Ectodermal cell (in vitro differentiated cells): ENCODE measurements around the gene GPC4.
"Not testable (repeated sequence)": the region's sequence is repeated elsewhere in the genome, so short reads cannot be mapped to it uniquely, and the experiment has no call there.

Experiments
- H3K27ac ChIP-seq: 2 replicates; pipeline ENCODE4 v1.7.0; 2013; ENCODE audit warnings: mild to moderate bottlenecking, low read depth, low read length; ENCODE audit not compliant: insufficient read depth, poor library complexity, severe bottlenecking
- H3K27me3 ChIP-seq: 2 replicates; pipeline ENCODE4 v1.7.0; 2013; ENCODE audit warnings: mild to moderate bottlenecking, low read length; ENCODE audit not compliant: insufficient read depth, control insufficient read depth, poor library complexity, severe bottlenecking
- H3K36me3 ChIP-seq: one replicate; pipeline ENCODE4 v1.7.0; 2013; ENCODE audit warnings: low read length; ENCODE audit not compliant: control insufficient read depth, insufficient read depth
- H3K4me1 ChIP-seq: one replicate; pipeline ENCODE4 v1.7.0; 2013; ENCODE audit warnings: low read length; ENCODE audit not compliant: control insufficient read depth, insufficient read depth
- H3K4me3 ChIP-seq: 2 replicates; pipeline ENCODE4 v1.7.0; 2013; ENCODE audit warnings: low read depth, low read length, control low read depth; ENCODE audit not compliant: insufficient read depth
- H3K9me3 ChIP-seq: 2 replicates; pipeline ENCODE4 v1.7.0; 2013; ENCODE audit warnings: mild to moderate bottlenecking, low read length, moderate library complexity; ENCODE audit not compliant: control insufficient read depth
- WGBS, 2 experiments: methylation state at CpG; one replicate each; pipeline ENCODE4 v1.1.7; 2013; ENCODE audit warnings: missing lambda C conversion rate in 2 of 2; 5-methylcytosine and 5-hydroxymethylcytosine counted together

The GPC4 gene

GRCh38 chrX:133290076-133290475, 125.2 kb downstream of the GPC4 start:
- H3K36me3 ChIP-seq, result no peaks in the 10 kb centered on the region
- no peaks in the 10 kb centered on the region for H3K4me1 ChIP-seq
- H3K27me3 ChIP-seq, result no peaks in the 10 kb centered on the region
- no peak overlapping the region for H3K27ac ChIP-seq
- 89 to 92% methylated on average over 4 of the region's 4 CpGs for WGBS, 2 experiments
- no peak overlapping the region for H3K4me3 ChIP-seq
- no peaks in the 10 kb centered on the region for H3K9me3 ChIP-seq

DNA sequence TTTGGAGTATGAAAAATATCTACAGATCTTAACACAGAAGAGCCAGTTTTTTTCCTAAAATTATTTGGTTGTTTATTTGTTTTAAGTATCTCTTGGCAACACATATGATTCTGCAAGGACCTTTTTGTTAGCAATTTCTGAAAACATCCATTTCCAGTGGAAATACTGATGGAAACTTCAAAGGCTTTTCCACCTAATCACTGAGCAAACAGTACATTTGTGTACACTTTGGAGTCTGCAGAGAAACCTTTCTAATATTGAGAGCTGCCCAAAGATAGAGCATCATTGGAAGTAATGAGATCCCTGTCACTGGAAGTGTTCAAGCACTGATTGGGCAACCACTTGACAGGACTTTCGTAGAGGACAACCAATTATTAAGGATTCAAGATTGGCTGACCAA, 127.4 kb downstream of the GPC4 start:
- Histone ChIP-seq H3K9me3 (no peaks in the 10 kb centered on the region), H3K27me3 (no peaks in the 10 kb centered on the region), H3K4me1 (no peaks in the 10 kb centered on the region), H3K27ac (no peak overlapping the region), H3K4me3 (no peak overlapping the region), H3K36me3 (no peaks in the 10 kb centered on the region)
- 82 to 95% methylated on average over 1 of the region's 1 CpG for WGBS, 2 experiments

DNA sequence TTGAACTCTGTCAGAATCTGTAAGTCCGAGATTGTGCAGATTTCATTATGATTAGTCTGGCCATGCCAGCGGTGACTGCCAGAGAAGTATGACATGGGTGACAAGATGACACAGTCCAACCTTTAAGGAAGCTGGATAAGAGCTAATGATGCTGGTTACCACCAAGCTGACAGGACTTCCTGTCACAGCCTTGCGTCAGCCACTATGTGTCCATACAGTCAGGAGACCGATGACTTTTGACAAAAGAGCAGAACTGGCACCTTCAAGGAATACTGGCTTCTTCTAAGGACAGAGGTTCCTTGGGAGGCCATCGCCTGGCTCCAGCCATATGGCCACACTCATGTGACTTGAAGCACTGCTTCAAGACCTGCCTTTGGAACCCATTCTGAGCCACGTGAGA, 129.9 kb downstream of the GPC4 start:
- H3K4me1 ChIP-seq, result no peaks in the 10 kb centered on the region
- H3K9me3 ChIP-seq, result no peaks in the 10 kb centered on the region
- no peaks in the 10 kb centered on the region for H3K36me3 ChIP-seq
- H3K27ac ChIP-seq, result no peak overlapping the region
- H3K4me3 ChIP-seq, result no peak overlapping the region
- WGBS, 2 experiments, result 93% methylated on average over 6 of the region's 6 CpGs
- H3K27me3 ChIP-seq, result no peaks in the 10 kb centered on the region

DNA sequence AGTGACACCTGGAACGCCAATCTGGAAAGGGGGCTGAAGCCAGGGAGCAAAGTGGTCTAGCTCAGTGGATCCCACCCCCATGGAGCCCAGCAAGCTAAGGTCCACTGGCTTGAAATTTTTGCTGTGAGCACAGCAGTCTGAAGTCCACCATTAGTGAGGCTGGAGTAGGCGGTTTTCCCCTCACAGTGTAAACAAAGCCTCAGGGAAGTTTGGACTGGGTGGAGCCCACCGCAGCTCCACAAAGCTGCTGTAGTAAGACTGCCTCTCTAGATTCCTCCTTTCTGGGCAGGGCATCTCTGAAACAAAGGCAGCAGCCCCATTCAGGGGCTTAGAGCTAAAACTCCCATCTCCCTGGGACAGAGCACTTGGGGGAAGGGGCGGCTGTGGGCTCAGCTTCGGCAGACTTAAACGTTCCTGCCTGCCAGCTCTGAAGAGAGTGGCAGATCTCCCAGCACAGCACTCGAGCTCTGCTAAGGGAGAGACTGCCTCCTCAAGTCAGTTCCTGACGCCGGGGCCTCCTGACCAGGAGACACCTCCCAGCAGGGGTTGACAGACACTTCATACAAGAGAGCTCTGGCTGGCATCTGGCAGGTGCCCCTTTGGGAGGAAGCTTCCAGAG, 136.1 kb downstream of the GPC4 start:
- H3K9me3 ChIP-seq, H3K4me3 ChIP-seq, H3K27me3 ChIP-seq, H3K27ac ChIP-seq, H3K36me3 ChIP-seq, H3K4me1 ChIP-seq: not testable (repeated sequence)
- WGBS, 2 experiments, result 86 to 88% methylated on average over 9 of the region's 9 CpGs

DNA sequence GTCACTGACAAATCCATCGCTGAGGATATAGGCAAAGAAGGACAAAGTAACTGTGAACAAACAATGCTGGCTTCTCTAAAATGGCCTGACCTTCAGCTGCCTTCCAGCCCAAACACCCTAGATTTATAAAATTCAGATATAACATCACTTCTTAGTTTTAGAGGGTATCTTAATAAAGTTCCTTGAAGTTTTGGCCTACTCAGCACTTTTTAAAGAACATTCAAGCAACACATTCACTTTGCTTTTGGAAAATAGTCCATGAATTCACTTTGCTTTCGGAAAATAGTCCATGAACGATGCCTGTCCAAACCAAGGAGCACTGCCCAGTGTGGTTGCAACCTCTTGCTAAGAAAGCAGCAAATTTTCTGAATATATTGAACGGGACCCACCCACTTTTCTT, 142.1 kb downstream of the GPC4 start:
- Histone ChIP-seq H3K9me3 (no peaks in the 10 kb centered on the region), H3K27ac (no peak overlapping the region), H3K36me3 (no peaks in the 10 kb centered on the region), H3K4me1 (peaks cover 8% of the 10 kb centered on the region), H3K27me3 (no peaks in the 10 kb centered on the region), H3K4me3 (no peak overlapping the region)
- WGBS, 2 experiments, result 93 to 97% methylated on average over 4 of the region's 4 CpGs

DNA sequence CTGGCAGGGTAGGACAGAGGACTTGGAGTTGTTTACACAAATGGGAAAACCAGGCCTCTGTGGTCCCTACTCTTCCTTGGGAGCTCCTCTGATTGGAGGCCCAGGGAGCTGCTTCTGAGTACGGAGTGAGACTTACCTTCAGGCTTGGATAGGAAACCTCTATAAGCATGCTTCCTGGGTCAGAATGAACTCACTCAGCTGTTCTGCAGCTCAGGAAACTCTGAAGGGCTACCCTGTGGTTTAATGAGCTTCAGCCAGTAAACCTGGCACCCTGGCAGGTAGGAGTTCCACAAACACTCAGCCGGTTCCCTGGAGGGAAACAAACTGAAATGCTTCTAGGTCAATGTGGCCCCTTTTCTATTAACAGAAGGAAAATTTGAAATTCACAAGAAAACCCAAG, 146.1 kb downstream of the GPC4 start:
- WGBS, 2 experiments, result 68 to 81% methylated on average over 2 of the region's 2 CpGs
- Histone ChIP-seq H3K9me3 (no peaks in the 10 kb centered on the region), H3K4me1 (peaks cover 10% of the 10 kb centered on the region), H3K4me3 (no peak overlapping the region), H3K27ac (no peak overlapping the region), H3K27me3 (no peaks in the 10 kb centered on the region), H3K36me3 (no peaks in the 10 kb centered on the region)

GRCh38 chrX:133267621-133268020, 147.7 kb downstream of the GPC4 start:
- Histone ChIP-seq H3K9me3 (no peaks in the 10 kb centered on the region), H3K27ac (no peak overlapping the region), H3K4me3 (no peak overlapping the region), H3K36me3 (no peaks in the 10 kb centered on the region), H3K27me3 (no peaks in the 10 kb centered on the region), H3K4me1 (peaks cover 10% of the 10 kb centered on the region)
- 100% methylated on average over 1 of the region's 2 CpGs for WGBS, 2 experiments

DNA sequence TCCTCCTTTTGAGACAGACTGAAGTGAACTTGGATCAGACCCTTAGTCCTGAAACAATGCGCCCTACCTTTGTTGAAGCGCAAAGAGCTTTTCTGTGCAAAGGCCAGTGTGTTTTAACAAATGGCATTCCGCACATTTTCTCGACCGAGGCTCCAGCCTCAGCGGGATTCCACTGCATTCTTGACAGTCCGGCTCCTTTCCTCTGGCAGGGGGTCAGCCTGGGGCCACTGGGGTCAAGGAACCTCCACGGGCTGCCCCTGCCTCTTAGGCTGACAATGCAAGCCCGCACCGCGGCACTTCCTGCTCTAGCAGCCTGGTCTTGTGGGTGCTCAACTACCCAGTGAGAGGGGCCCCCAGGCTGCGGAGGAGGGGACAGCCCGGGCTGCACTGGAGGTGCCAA, 150.0 kb downstream of the GPC4 start:
- Histone ChIP-seq H3K4me1 (peaks cover 10% of the 10 kb centered on the region), H3K36me3 (no peaks in the 10 kb centered on the region), H3K27me3 (no peaks in the 10 kb centered on the region), H3K9me3 (no peaks in the 10 kb centered on the region), H3K27ac (peak overlapping the region; percentile 53), H3K4me3 (no peak overlapping the region)
- WGBS, 2 experiments, result 1 to 3% methylated on average over 13 of the region's 13 CpGs

GRCh38 chrX:133258481-133258880, 156.8 kb downstream of the GPC4 start:
- Histone ChIP-seq H3K27me3 (no peaks in the 10 kb centered on the region), H3K9me3 (no peaks in the 10 kb centered on the region), H3K36me3 (no peaks in the 10 kb centered on the region), H3K27ac (no peak overlapping the region), H3K4me1 (no peaks in the 10 kb centered on the region), H3K4me3 (no peak overlapping the region)

- no peaks in the 10 kb centered on the region for H3K9me3 ChIP-seq
- no peak overlapping the region for H3K27ac ChIP-seq
- H3K4me1 ChIP-seq, result no peaks in the 10 kb centered on the region
- no peak overlapping the region for H3K4me3 ChIP-seq
- H3K36me3 ChIP-seq, result no peaks in the 10 kb centered on the region
- 90% methylated on average over 1 to 2 of the region's 3 CpGs for WGBS, 2 experiments
- no peaks in the 10 kb centered on the region for H3K27me3 ChIP-seq
Observed at GRCh38 chrX:133254666-133255065, 160.6 kb downstream of the GPC4 start.

DNA sequence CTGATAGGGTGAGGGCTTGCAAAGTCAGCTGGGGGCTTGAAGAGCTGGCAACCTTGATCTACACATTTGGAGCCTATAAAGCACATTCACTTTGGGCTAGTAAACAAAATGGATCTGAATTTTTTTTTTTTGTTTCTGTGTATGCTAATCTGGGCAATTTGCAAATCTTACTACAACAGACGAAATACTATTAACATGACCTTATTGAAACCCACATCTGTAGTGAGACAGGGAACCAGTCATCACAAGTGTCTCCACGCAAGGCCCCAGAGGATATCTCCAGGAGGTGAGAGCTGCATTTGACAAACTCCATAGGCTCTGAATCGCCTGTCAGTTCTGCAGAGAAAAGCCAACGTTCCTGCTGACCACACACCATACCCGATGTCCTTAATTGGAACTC, 164.1 kb downstream of the GPC4 start:
- Histone ChIP-seq H3K27ac (no peak overlapping the region), H3K4me1 (no peaks in the 10 kb centered on the region), H3K4me3 (no peak overlapping the region), H3K9me3 (no peaks in the 10 kb centered on the region), H3K27me3 (no peaks in the 10 kb centered on the region), H3K36me3 (no peaks in the 10 kb centered on the region)
- 56 to 69% methylated on average over 5 of the region's 5 CpGs for WGBS, 2 experiments
